CD4-positive, alpha-beta memory T cell (primary cell): ENCODE results near the gene MICAL2. TPM values are rescaled to one million over a fixed set of nuclear protein-coding genes. Genes with fewer than 3 reads are reported as not detected.

Experiments used
- CTCF ChIA-PET: fragments of 350-600 bp; sonication (Branson Sonifier 250); formaldehyde crosslinking; loops from one replicate; lab custom pipeline; 2021; ENCODE audit warnings: inconsistent platforms; ENCODE audit not compliant: partially characterized antibody; lab: Charles Lee
- POLR2A ChIA-PET: fragments of 350-600 bp; sonication (Branson Sonifier 250); formaldehyde crosslinking; loops from one replicate; lab custom pipeline; 2021; ENCODE audit not compliant: partially characterized antibody; lab: Charles Lee
- DNase-seq, 5 donors: peaks; one replicate each; pipeline versions ENCODE4 v3.0.0 to v3.0.0-alpha.2; 2020 to 2022; ENCODE audit warnings: mixed read lengths in 1 of 5
- H3K27ac ChIP-seq: one replicate; pipeline ENCODE4 v1.7.0; 2013; ENCODE audit warnings: low read depth, low read length
- H3K27me3 ChIP-seq: 2 replicates; pipeline ENCODE4 v1.7.0; 2013; ENCODE audit warnings: mild to moderate bottlenecking, low read length, moderate library complexity; ENCODE audit not compliant: insufficient read depth
- H3K36me3 ChIP-seq: 2 replicates; pipeline ENCODE4 v1.7.0; 2013; ENCODE audit warnings: mild to moderate bottlenecking, low read length, moderate library complexity; ENCODE audit not compliant: insufficient read depth
- H3K4me1 ChIP-seq: 2 replicates; pipeline ENCODE4 v1.7.0; 2013; ENCODE audit warnings: mild to moderate bottlenecking, low read length, moderate library complexity; ENCODE audit not compliant: insufficient read depth
- H3K4me3 ChIP-seq, 2 donors: one replicate each; pipeline ENCODE4 v1.7.0; 2013; ENCODE audit warnings: low read length in 2 of 2, mild to moderate bottlenecking in 1 of 2
- H3K9me3 ChIP-seq, 2 donors: one replicate each; pipeline ENCODE4 v1.7.0; 2013; ENCODE audit warnings: low read length in 2 of 2, control low read depth in 1 of 2; ENCODE audit not compliant: control insufficient read depth in 1 of 2
- H3K27ac Mint-ChIP-seq, 7 donors: one replicate each; pipeline ENCODE4 v1.8.0; 2020 to 2021; ENCODE audit warnings: mixed read lengths in 7 of 7, mild to moderate bottlenecking in 6 of 7, inconsistent platforms in 3 of 7, moderate library complexity in 3 of 7
- H3K27me3 Mint-ChIP-seq, 2 donors: one replicate each; pipeline ENCODE4 v1.8.0; 2020 to 2021; ENCODE audit warnings: mixed read lengths in 2 of 2
- H3K36me3 Mint-ChIP-seq, 2 donors: one replicate each; pipeline ENCODE4 v1.8.0; 2020 to 2021; ENCODE audit warnings: mixed read lengths in 2 of 2, inconsistent platforms in 1 of 2, mild to moderate bottlenecking in 1 of 2
- H3K4me1 Mint-ChIP-seq, 4 donors: one replicate each; pipeline ENCODE4 v1.8.0; 2020 to 2021; ENCODE audit warnings: mixed read lengths in 4 of 4, mild to moderate bottlenecking in 1 of 4
- H3K4me3 Mint-ChIP-seq, 8 donors: one replicate each; pipeline ENCODE4 v1.8.0; 2020 to 2021; ENCODE audit warnings: mixed read lengths in 8 of 8, mild to moderate bottlenecking in 7 of 8, moderate library complexity in 6 of 8, inconsistent platforms in 3 of 8
- H3K9me3 Mint-ChIP-seq, 8 donors: one replicate each; pipeline ENCODE4 v1.8.0; 2020 to 2021; ENCODE audit warnings: mixed read lengths in 8 of 8, mild to moderate bottlenecking in 5 of 8, inconsistent platforms in 3 of 8, moderate library complexity in 1 of 8
- intact Hi-C: fragments of 100-400 bp; cut with micrococcal nuclease; formaldehyde crosslinking; loops from one replicate; pipeline ENCODE4 v1.15.1; 2023
- polyA plus RNA-seq, 2 donors: library from polyadenylated mRNA; unstranded; fragments of 300-500 nt; fragmentation: Illumina TruSeq; gene quantifications; one replicate each; pipeline ENCODE4 v1.2.3, GENCODE V29; 2021
- total RNA-seq, 2 experiments: library from RNA; stranded (reverse); gene quantifications; one replicate each; pipeline ENCODE4 v1.2.3, GENCODE V29; 2021

The MICAL2 gene
- total and polyA plus RNA-seq, 4 experiments from 2014 or later: 10.9 to 38.8 (median 28.2) TPM

- CTCF ChIA-PET: interaction anchor here (0.7 to 17.6 kb wide), 10 partner anchors 8 to 479 kb away, joined by 3 to 540 read pairs (median 7); no protein-coding TSS in a partner anchor
- peak overlapping the region in 1 of 7 donors; percentile 20 for H3K27ac Mint-ChIP-seq
- intact Hi-C loops: no loop called here
- Histone ChIP-seq H3K4me1 (no peaks in the 10 kb centered on the region), H3K9me3 (no peaks in the 10 kb centered on the region), H3K27ac (no peak overlapping the region), H3K36me3 (no peaks in the 10 kb centered on the region), H3K4me3 (no peak overlapping the region), H3K27me3 (no peaks in the 10 kb centered on the region)
- H3K9me3 Mint-ChIP-seq: no peaks in the 10 kb centered on the region
- no peaks in the 10 kb centered on the region for H3K4me1 Mint-ChIP-seq
- H3K36me3 Mint-ChIP-seq: no peaks in the 10 kb centered on the region
- H3K27me3 Mint-ChIP-seq: no peaks in the 10 kb centered on the region
- no peak for DNase-seq
- H3K4me3 Mint-ChIP-seq: no peak overlapping the region
- POLR2A ChIA-PET: no interaction called here
These were observed 168.6 kb downstream of the MICAL2 start for GRCh38 chr11:12278766-12279671.

GRCh38 chr11:12279672-12280108 lies 169.3 kb downstream of the MICAL2 start:
- Mint-ChIP-seq H3K9me3 (no peaks in the 10 kb centered on the region), H3K27ac (peak overlapping the region in 1 of 7 donors; percentile 29), H3K36me3 (no peaks in the 10 kb centered on the region), H3K4me1 (no peaks in the 10 kb centered on the region), H3K4me3 (no peak overlapping the region), H3K27me3 (no peaks in the 10 kb centered on the region)
- H3K27ac ChIP-seq: no peak overlapping the region
- no peaks in the 10 kb centered on the region for H3K36me3 ChIP-seq
- no peaks in the 10 kb centered on the region for H3K9me3 ChIP-seq
- intact Hi-C loops: loop anchor here (5.0 kb wide), 1 partner anchor 347 kb away; no protein-coding TSS in a partner anchor
- POLR2A ChIA-PET: no interaction called here
- DNase-seq: no peak
- no peaks in the 10 kb centered on the region for H3K4me1 ChIP-seq
- H3K4me3 ChIP-seq: no peak overlapping the region
- no peaks in the 10 kb centered on the region for H3K27me3 ChIP-seq
- CTCF ChIA-PET: interaction anchor here (0.7 to 17.6 kb wide), 10 partner anchors 9 to 480 kb away, joined by 3 to 540 read pairs (median 12); no protein-coding TSS in a partner anchor

- Histone ChIP-seq H3K36me3 (no peaks in the 10 kb centered on the region), H3K4me3 (no peak overlapping the region), H3K27ac (no peak overlapping the region), H3K4me1 (no peaks in the 10 kb centered on the region), H3K27me3 (no peaks in the 10 kb centered on the region), H3K9me3 (no peaks in the 10 kb centered on the region)
- CTCF ChIA-PET: interaction anchor here (0.7 to 17.6 kb wide), 16 partner anchors 9 to 603 kb away, joined by 3 to 540 read pairs (median 6); no protein-coding TSS in a partner anchor
- Mint-ChIP-seq H3K4me1 (no peaks in the 10 kb centered on the region), H3K27me3 (no peaks in the 10 kb centered on the region), H3K9me3 (no peaks in the 10 kb centered on the region), H3K36me3 (no peaks in the 10 kb centered on the region), H3K4me3 (no peak overlapping the region), H3K27ac (peak overlapping the region in 1 of 7 donors; percentile 5)
- POLR2A ChIA-PET: no interaction called here
- no peak for DNase-seq
- intact Hi-C loops: loop anchor here (5.0 kb wide), 1 partner anchor 348 kb away; no protein-coding TSS in a partner anchor
These were observed 169.9 kb downstream of the MICAL2 start for GRCh38 chr11:12280199-12280837.

GRCh38 chr11:12280838-12281565 lies 170.6 kb downstream of the MICAL2 start:
- Mint-ChIP-seq H3K4me1 (no peaks in the 10 kb centered on the region), H3K27me3 (no peaks in the 10 kb centered on the region), H3K4me3 (no peak overlapping the region), H3K36me3 (no peaks in the 10 kb centered on the region), H3K27ac (no peak overlapping the region), H3K9me3 (no peaks in the 10 kb centered on the region)
- intact Hi-C loops: loop anchor here (1.0 to 5.0 kb wide), 2 partner anchors 349 to 482 kb away; no protein-coding TSS in a partner anchor
- Histone ChIP-seq H3K9me3 (no peaks in the 10 kb centered on the region), H3K4me3 (no peak overlapping the region), H3K27me3 (no peaks in the 10 kb centered on the region), H3K4me1 (no peaks in the 10 kb centered on the region), H3K36me3 (no peaks in the 10 kb centered on the region), H3K27ac (no peak overlapping the region)
- CTCF ChIA-PET: interaction anchor here (0.8 to 17.6 kb wide), 38 partner anchors 9 to 1289 kb away, joined by 3 to 540 read pairs (median 4); no protein-coding TSS in a partner anchor
- POLR2A ChIA-PET: interaction anchor here (1.3 kb wide), 3 partner anchors 45 to 439 kb away, joined by 3 to 7 read pairs (median 4); partner anchors contain the start of gene USP47
- no peak for DNase-seq

- DNase-seq: peak; percentile 63 to 75 (median 71)
- Histone ChIP-seq H3K4me1 (no peaks in the 10 kb centered on the region), H3K36me3 (no peaks in the 10 kb centered on the region), H3K9me3 (no peaks in the 10 kb centered on the region), H3K27me3 (no peaks in the 10 kb centered on the region), H3K27ac (no peak overlapping the region), H3K4me3 (no peak overlapping the region)
- intact Hi-C loops: loop anchor here (1.0 to 5.0 kb wide), 4 partner anchors 46 to 483 kb away; no protein-coding TSS in a partner anchor
- Mint-ChIP-seq H3K27ac (no peak overlapping the region), H3K27me3 (no peaks in the 10 kb centered on the region), H3K36me3 (no peaks in the 10 kb centered on the region), H3K4me1 (no peaks in the 10 kb centered on the region), H3K9me3 (no peaks in the 10 kb centered on the region), H3K4me3 (no peak overlapping the region)
- CTCF ChIA-PET: interaction anchor here (0.7 to 17.6 kb wide), 40 partner anchors 9 to 1290 kb away, joined by 3 to 540 read pairs (median 4); no protein-coding TSS in a partner anchor
- POLR2A ChIA-PET: interaction anchor here (1.3 kb wide), 3 partner anchors 46 to 440 kb away, joined by 3 to 7 read pairs (median 4); partner anchors contain the start of gene USP47
These were observed 171.4 kb downstream of the MICAL2 start for GRCh38 chr11:12281571-12282478.

GRCh38 chr11:12282676-12283075 lies 172.3 kb downstream of the MICAL2 start:
- ChIA-PET POLR2A (interaction anchor here (1.3 kb wide), 1 partner anchor 441 kb away, joined by 4 read pairs; the partner anchor contains the start of gene USP47), CTCF (interaction anchor here (0.7 to 17.6 kb wide), 15 partner anchors 8 to 617 kb away, joined by 3 to 540 read pairs (median 11); no protein-coding TSS in a partner anchor)
- Histone ChIP-seq H3K36me3 (no peaks in the 10 kb centered on the region), H3K4me3 (no peak overlapping the region), H3K4me1 (no peaks in the 10 kb centered on the region), H3K27ac (no peak overlapping the region), H3K9me3 (no peaks in the 10 kb centered on the region), H3K27me3 (no peaks in the 10 kb centered on the region)
- H3K4me3 Mint-ChIP-seq: no peak overlapping the region
- no peaks in the 10 kb centered on the region for H3K4me1 Mint-ChIP-seq
- no peaks in the 10 kb centered on the region for H3K27me3 Mint-ChIP-seq
- DNase-seq: no peak
- no peaks in the 10 kb centered on the region for H3K9me3 Mint-ChIP-seq
- no peak overlapping the region for H3K27ac Mint-ChIP-seq
- H3K36me3 Mint-ChIP-seq: no peaks in the 10 kb centered on the region
- intact Hi-C loops: loop anchor here (1.0 to 5.0 kb wide), 3 partner anchors 46 to 350 kb away; no protein-coding TSS in a partner anchor
